ENCODE results near the gene ARHGEF35.
"Not testable (repeated sequence)": the region's sequence is repeated elsewhere in the genome, so short reads cannot be mapped to it uniquely, and the experiment has no call there.

DNA sequence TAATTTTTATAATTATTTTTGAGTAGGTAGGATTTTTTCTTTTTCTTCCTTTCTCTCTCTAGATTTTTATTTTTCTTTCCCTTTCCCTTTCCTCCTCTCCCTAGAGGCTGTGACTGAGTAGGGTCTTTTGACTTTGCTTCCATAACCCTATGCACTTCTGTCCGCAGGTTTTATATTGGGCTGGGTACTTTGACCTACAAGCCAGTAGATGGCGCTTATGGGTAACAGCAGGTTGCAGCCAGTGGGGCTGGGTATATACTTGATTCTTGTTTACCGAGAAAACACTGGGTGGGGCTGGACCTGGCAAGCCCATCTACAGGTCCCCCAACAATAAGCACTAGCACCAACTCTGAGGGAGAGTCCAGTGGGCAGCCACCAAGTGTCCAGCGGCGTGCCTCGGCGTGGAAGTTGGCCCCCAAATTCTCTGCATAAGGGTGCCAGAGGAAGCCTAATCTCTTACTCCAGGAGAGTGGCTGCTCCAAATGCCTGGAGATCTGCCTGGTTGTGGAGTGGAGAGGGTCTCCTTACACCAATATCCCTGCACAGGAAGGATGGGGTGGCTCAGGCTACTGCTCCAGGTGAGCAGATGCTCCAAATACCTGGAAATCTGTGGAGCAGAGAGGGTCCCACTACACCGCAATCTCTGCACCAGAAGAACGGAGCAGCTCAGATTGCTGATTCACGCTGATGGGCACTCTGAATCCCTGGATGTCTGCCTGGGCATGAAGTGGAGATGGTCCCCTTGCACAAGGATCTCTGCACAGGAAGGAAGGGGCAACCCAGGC lies 17.1 kb downstream of the ARHGEF35 start:
- TF ChIP-seq POLR2A, POLR2AphosphoS5 (IDR thresholded peaks at IDR 0.05): not testable (repeated sequence)
- TF ChIP-seq, protein P1, sequence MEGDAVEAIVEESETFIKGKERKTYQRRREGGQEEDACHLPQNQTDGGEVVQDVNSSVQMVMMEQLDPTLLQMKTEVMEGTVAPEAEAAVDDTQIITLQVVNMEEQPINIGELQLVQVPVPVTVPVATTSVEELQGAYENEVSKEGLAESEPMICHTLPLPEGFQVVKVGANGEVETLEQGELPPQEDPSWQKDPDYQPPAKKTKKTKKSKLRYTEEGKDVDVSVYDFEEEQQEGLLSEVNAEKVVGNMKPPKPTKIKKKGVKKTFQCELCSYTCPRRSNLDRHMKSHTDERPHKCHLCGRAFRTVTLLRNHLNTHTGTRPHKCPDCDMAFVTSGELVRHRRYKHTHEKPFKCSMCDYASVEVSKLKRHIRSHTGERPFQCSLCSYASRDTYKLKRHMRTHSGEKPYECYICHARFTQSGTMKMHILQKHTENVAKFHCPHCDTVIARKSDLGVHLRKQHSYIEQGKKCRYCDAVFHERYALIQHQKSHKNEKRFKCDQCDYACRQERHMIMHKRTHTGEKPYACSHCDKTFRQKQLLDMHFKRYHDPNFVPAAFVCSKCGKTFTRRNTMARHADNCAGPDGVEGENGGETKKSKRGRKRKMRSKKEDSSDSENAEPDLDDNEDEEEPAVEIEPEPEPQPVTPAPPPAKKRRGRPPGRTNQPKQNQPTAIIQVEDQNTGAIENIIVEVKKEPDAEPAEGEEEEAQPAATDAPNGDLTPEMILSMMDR (IDR thresholded peaks at IDR 0.05 in 8 of 11, conservative IDR thresholded peaks at IDR 0.05 in 3 of 11) = peak; percentile 29 to 65 (median 52)

All from spleen (tissue), 7 donors.